Body of pancreas (tissue), 4 donors: ENCODE data around the gene TELO2.

Experiments
- CTCF ChIP-seq, 7 experiments: fragments of 450-650 bp in 4 of 7; fragments of 200-600 bp in 3 of 7; sonication (generic) in 3 of 7; IDR thresholded peaks; one replicate each; pipeline ENCODE4 v1.5.1; 2016 to 2019; ENCODE audit warnings: antibody characterized with exemption in 7 of 7
- POLR2A ChIP-seq, 3 donors: fragments of 450-650 bp; IDR thresholded peaks; one replicate each; pipeline ENCODE4 v1.6.1; 2016; ENCODE audit warnings: antibody characterized with exemption in 3 of 3, mild to moderate bottlenecking in 2 of 3

- TF ChIP-seq CTCF (IDR thresholded peaks at IDR 0.05) (no peak), POLR2A (IDR thresholded peaks at IDR 0.05) (no peak)
These were observed 33.7 kb downstream of the TELO2 start for GRCh38 chr16:1526608-1527555.
